Mucosa of descending colon (tissue), 3 donors: Measurements from ENCODE around the gene OMP. TPM values are rescaled to one million over a fixed set of nuclear protein-coding genes. Genes with fewer than 3 reads are reported as not detected.
A peak's percentile ranks its signal among the peaks of the same experiment; 100 is the strongest.
"Not testable (repeated sequence)": the region's sequence is repeated elsewhere in the genome, so short reads cannot be mapped to it uniquely, and the experiment has no call there.

Experiments used
- ATAC-seq: fragments of 200-7000 bp; cut with Tn5 transposase; one replicate; pipeline ENCODE4 v1.9.1; 2020; ENCODE audit warnings: mild to moderate bottlenecking, moderate library complexity
- DNase-seq, 3 donors: peaks; one replicate each; pipeline ENCODE4 v3.0.0-alpha.2; 2020
- H3K36me3 ChIP-seq: fragments of 200-600 bp; one replicate; pipeline ENCODE4 v1.8.0; 2021; ENCODE audit warnings: low read depth, mild to moderate bottlenecking
- H3K4me1 ChIP-seq: fragments of 200-600 bp; one replicate; pipeline ENCODE4 v1.8.0; 2021; ENCODE audit warnings: low read depth, mild to moderate bottlenecking
- H3K4me3 ChIP-seq: fragments of 200-600 bp; one replicate; pipeline ENCODE4 v1.8.0; 2021; ENCODE audit warnings: mild to moderate bottlenecking
- H3K9me3 ChIP-seq: fragments of 200-600 bp; one replicate; pipeline ENCODE4 v1.8.0; 2021; ENCODE audit warnings: mild to moderate bottlenecking
- CTCF ChIP-seq: fragments of 200-600 bp; IDR thresholded peaks from one replicate; pipeline ENCODE4 v1.8.0; 2022; ENCODE audit warnings: antibody characterized with exemption, mild to moderate bottlenecking
- intact Hi-C, 2 donors: fragments of 100-400 bp; cut with DNase I in 1 of 2; cut with micrococcal nuclease in 1 of 2; formaldehyde crosslinking; loops; one replicate each; pipeline versions ENCODE4 v1.11.0 to v1.11.1; 2022; cut with DNase I, micrococcal nuclease
- total RNA-seq, 3 donors: library from RNA; stranded (reverse); fragmentation: NEBNext Ultra II Directional in 2 of 3; extraction: Animal tissue kit (Norgen Biotek cat#: 25700) in 2 of 3; gene quantifications; one replicate each; pipeline versions ENCODE4 v1.2.1 to v1.2.4, GENCODE V29; 2021 to 2023
- donor health status: DM: no; HTN: no; CAD: no; lungs with moderate emphysema.
- donor health status: DM: no; HTN: no; CAD: no.
- donor health status: DM: no; HTN: yes; CAD: no.

Gene OMP
- total RNA-seq, 3 donors from 2014 or later = 10.3 to 21.1 (median 11.3) TPM

- ATAC-seq = no peak
- Histone ChIP-seq H3K4me1 (peaks cover 49% of the 10 kb centered on the region), H3K4me3 (no peak overlapping the region), H3K9me3 (no peaks in the 10 kb centered on the region), H3K36me3 (no peaks in the 10 kb centered on the region)
- DNase-seq = peak in 2 of 3 donors; percentile 32
- no peak for TF ChIP-seq CTCF
- intact Hi-C loops = loop anchor here (5.0 kb wide), 1 partner anchor 47 kb away; no protein-coding TSS in a partner anchor
Observed at GRCh38 chr11:77093987-77094840, 8.4 kb upstream of the OMP start.

- peak in 2 of 3 donors; percentile 42 to 49 for DNase-seq
- ATAC-seq = no peak
- no peaks in the 10 kb centered on the region for H3K36me3 ChIP-seq
- no peak overlapping the region for H3K4me3 ChIP-seq
- no peak for TF ChIP-seq CTCF
- peaks cover 42% of the 10 kb centered on the region for H3K4me1 ChIP-seq
- H3K9me3 ChIP-seq = no peaks in the 10 kb centered on the region
- intact Hi-C loops = loop anchor here (5.0 kb wide), 1 partner anchor 48 kb away; no protein-coding TSS in a partner anchor
Observed at GRCh38 chr11:77094841-77095365, 7.7 kb upstream of the OMP start.

GRCh38 chr11:77095551-77096490 lies 6.8 kb upstream of the OMP start:
- Histone ChIP-seq H3K36me3 (no peaks in the 10 kb centered on the region), H3K4me1 (peaks cover 33% of the 10 kb centered on the region), H3K9me3 (no peaks in the 10 kb centered on the region), H3K4me3 (no peak overlapping the region)
- DNase-seq = peak; percentile 91 to 94 (median 93)
- intact Hi-C loops = no loop called here
- no peak for TF ChIP-seq CTCF
- ATAC-seq = peak; percentile 90

GRCh38 chr11:77096591-77097019 lies 6.0 kb upstream of the OMP start:
- intact Hi-C loops = no loop called here

GRCh38 chr11:77097180-77097579 lies 5.5 kb upstream of the OMP start:
- H3K36me3 ChIP-seq, H3K4me3 ChIP-seq, ATAC-seq, intact Hi-C loops, DNase-seq, H3K9me3 ChIP-seq: not testable (repeated sequence)
- peaks cover 25% of the 10 kb centered on the region for H3K4me1 ChIP-seq

More at GRCh38 chr11:77096591-77097019, 6.0 kb upstream of the OMP start:
- no peak for TF ChIP-seq CTCF
- DNase-seq (peak in 2 of 3 donors; percentile 57), ATAC-seq (peak; percentile 11)
- Histone ChIP-seq H3K4me1 (peaks cover 25% of the 10 kb centered on the region), H3K36me3 (no peaks in the 10 kb centered on the region), H3K4me3 (no peak overlapping the region), H3K9me3 (no peaks in the 10 kb centered on the region)
